RWPE2 (cell line): ENCODE data around the gene EEIG1.

Source experiments
- ATAC-seq: fragments of 200-7000 bp; cut with Tn5 transposase; 3 replicates; pipeline ENCODE4 v1.9.1; 2021; ENCODE audit warnings: low read depth
- DNase-seq: peaks from one replicate; pipeline ENCODE4 v3.0.0-alpha.2; 2020; ENCODE audit warnings: low spot score
- H3K27ac ChIP-seq: fragments of 450-650 bp; 2 replicates; pipeline ENCODE4 v1.5.1; 2017; ENCODE audit warnings: mild to moderate bottlenecking; ENCODE audit not compliant: poor library complexity, severe bottlenecking
- H3K27me3 ChIP-seq: fragments of 250-450 bp; sonication (Bioruptor Pico); 2 replicates; pipeline ENCODE4 v1.5.1; 2021; ENCODE audit warnings: mild to moderate bottlenecking, moderate library complexity; ENCODE audit not compliant: insufficient read depth, poor library complexity, severe bottlenecking
- H3K36me3 ChIP-seq: fragments of 250-450 bp; sonication (Bioruptor Pico); 2 replicates; pipeline ENCODE4 v1.5.1; 2020; ENCODE audit warnings: low read depth, mild to moderate bottlenecking, moderate library complexity
- H3K4me1 ChIP-seq: fragments of 250-450 bp; sonication (Bioruptor Pico); 2 replicates; pipeline ENCODE4 v1.5.1; 2021; ENCODE audit warnings: mild to moderate bottlenecking, moderate library complexity; ENCODE audit not compliant: insufficient read depth, poor library complexity, severe bottlenecking
- H3K4me3 ChIP-seq: fragments of 250-450 bp; sonication (Bioruptor Pico); 2 replicates; pipeline ENCODE4 v1.5.1; 2021; ENCODE audit warnings: mild to moderate bottlenecking, moderate library complexity; ENCODE audit not compliant: severe bottlenecking
- H3K9me3 ChIP-seq: fragments of 250-450 bp; sonication (Bioruptor Pico); 2 replicates; pipeline ENCODE4 v1.5.1; 2021; ENCODE audit warnings: mild to moderate bottlenecking, moderate library complexity; ENCODE audit not compliant: severe bottlenecking
- CTCF ChIP-seq: fragments of 450-650 bp; IDR thresholded peaks from one replicate; pipeline ENCODE4 v1.5.1; 2017; ENCODE audit warnings: mild to moderate bottlenecking, moderate library complexity; ENCODE audit not compliant: poor library complexity, severe bottlenecking

Gene EEIG1

DNA sequence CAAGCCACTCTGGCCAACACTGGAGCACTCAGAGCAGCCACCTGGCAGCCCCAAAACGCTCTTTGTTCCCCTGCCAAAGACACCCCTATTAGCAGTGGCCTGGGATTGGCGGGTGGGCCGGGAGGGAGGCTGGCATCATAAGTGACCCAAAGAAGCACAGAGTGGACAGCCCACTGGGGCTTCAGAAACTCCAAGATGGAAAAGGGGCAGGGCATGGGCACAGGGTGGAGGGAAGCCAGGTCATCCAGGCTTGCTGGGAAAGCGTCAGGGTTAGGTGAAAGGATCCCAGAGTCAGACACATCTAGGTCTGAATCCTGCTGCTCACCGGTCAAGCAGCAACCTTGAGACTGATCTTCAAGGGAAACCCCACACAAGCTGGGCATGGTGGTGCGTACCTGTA is 14.8 kb downstream of the EEIG1 start:
- TF ChIP-seq CTCF: no peak
- Histone ChIP-seq H3K9me3 (no peaks in the 10 kb centered on the region), H3K36me3 (no peaks in the 10 kb centered on the region), H3K27ac (peak overlapping the region; percentile 82), H3K4me1 (peaks cover 47% of the 10 kb centered on the region), H3K27me3 (no peaks in the 10 kb centered on the region), H3K4me3 (no peak overlapping the region)
- no peak for DNase-seq
- no peak for ATAC-seq

DNA sequence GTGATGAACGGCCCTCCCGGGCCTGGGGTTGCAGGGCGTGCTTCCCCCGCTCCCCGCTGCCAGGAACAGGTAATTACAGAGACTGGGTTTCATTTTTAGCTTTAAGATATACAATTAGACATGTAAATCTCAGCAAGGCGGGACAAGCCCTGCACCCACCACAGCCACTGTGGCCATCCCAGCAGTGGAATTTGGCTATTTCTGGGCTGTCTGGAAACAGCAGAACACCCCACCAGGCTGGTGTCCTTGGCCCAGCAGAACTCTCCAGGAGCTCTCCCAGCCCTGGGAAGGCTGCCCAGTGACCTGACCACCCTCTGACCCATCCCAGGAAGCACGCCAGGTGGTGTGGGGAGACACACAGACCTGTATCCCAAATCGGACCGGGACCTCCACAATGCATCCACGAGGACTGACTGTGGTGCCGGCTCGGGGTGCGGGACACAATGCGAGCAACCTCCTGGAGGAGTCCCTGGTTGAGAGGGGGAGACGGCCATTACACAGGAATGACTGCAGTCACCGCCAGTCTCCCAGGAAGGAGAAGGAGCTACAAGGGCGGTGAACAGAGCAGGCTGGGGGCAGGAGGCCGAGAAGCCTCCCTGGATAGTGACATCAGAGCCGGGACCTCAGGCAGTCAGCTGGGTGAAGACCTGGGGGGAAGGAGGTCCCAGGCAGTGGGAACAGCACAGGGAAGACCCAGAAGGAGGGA is 17.3 kb downstream of the EEIG1 start:
- Histone ChIP-seq H3K27ac (no peak overlapping the region), H3K27me3 (no peaks in the 10 kb centered on the region), H3K36me3 (no peaks in the 10 kb centered on the region), H3K4me1 (peaks cover 38% of the 10 kb centered on the region), H3K9me3 (no peaks in the 10 kb centered on the region), H3K4me3 (no peak overlapping the region)
- DNase-seq (no peak), ATAC-seq (no peak)
- TF ChIP-seq CTCF: no peak

GRCh38 chr9:127963041-127963358 is 17.8 kb downstream of the EEIG1 start:
- ATAC-seq: no peak
- H3K36me3 ChIP-seq: no peaks in the 10 kb centered on the region
- no peak for TF ChIP-seq CTCF
- H3K27ac ChIP-seq: no peak overlapping the region
- no peak overlapping the region for H3K4me3 ChIP-seq
- peaks cover 33% of the 10 kb centered on the region for H3K4me1 ChIP-seq
- no peaks in the 10 kb centered on the region for H3K27me3 ChIP-seq
- H3K9me3 ChIP-seq: no peaks in the 10 kb centered on the region
- DNase-seq: no peak

GRCh38 chr9:127962278-127962677 is 18.5 kb downstream of the EEIG1 start:
- Histone ChIP-seq H3K4me1 (peaks cover 26% of the 10 kb centered on the region), H3K27me3 (no peaks in the 10 kb centered on the region), H3K36me3 (no peaks in the 10 kb centered on the region), H3K9me3 (no peaks in the 10 kb centered on the region), H3K4me3 (no peak overlapping the region), H3K27ac (no peak overlapping the region)
- DNase-seq: no peak
- no peak for TF ChIP-seq CTCF
- no peak for ATAC-seq

DNA sequence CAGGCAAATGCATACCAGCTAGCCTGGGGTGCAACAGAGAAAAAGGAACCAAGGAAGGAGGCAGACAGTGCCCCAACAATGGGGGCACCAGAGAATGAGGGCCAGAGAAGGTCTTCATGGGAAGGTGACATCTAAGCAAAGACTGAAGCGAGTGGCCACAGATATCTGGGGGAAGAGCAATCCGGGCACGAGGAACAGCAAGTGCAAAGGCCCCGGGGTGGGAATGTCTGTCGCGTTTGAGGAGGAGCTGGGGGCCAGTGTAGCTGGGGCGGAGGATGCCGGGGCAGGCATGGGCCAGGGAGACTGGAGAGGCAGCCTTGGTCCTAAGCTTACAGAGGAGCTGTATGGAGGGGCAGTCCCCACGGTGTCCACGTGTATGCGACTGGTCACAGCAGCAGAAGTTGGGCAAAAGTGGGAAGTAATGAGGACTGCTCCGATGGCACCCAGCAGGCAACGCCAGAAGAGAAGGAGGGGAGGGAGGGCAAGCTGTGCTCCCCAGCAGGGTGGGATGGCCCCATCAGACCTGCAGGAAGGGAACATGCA is 19.1 kb downstream of the EEIG1 start:
- Histone ChIP-seq H3K9me3 (no peaks in the 10 kb centered on the region), H3K27ac (no peak overlapping the region), H3K4me3 (no peak overlapping the region), H3K27me3 (no peaks in the 10 kb centered on the region), H3K36me3 (no peaks in the 10 kb centered on the region), H3K4me1 (peaks cover 22% of the 10 kb centered on the region)
- ATAC-seq: no peak
- TF ChIP-seq CTCF: no peak
- DNase-seq: no peak
